Stimulated activated CD4-positive, alpha-beta T cell treated with anti-CD3 and anti-CD28 coated beads, Interleukin-4, amount 100 ng/mL, for 1 hour (primary cell): Measurements from ENCODE around the gene PCIF1.

ENCODE experiments used
- DNase-seq: peaks from one replicate; pipeline ENCODE4 v3.0.0-alpha.2; 2020

Gene PCIF1

DNA sequence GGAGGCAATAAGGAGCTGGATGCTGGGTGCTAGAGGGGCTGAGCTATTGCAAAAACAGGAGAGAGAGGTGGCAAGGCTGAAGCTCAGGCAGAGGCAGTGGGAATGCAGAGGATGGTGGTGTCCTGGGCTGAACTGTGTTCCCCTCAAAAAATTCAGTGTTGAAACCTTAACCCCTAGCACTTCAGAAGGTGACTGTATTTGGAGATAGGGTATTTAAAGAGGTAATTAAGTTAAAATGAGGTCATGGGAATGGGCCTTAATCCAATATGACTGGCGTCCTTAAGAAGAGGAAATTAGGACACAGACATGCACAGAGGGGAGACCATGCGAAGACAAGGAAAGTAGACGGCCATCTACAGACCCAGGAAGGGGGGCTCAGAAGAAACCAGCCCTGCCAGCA, 62.7 kb downstream of the PCIF1 start:
- no peak for DNase-seq
